Measurements from ENCODE around the gene DUOXA2.
A peak's percentile ranks its signal among the peaks of the same experiment; 100 is the strongest.

The DUOXA2 gene

GRCh38 chr15:45110256-45110820 is 3.8 kb upstream of the DUOXA2 start:
- H3K9me2 ChIP-seq (ENCODE audit: low read depth, low read length), result no peaks in the 10 kb centered on the region
- no peaks in the 10 kb centered on the region for H3F3A ChIP-seq (ENCODE audit: insufficient read depth, low read length)
- H2AFZ ChIP-seq (ENCODE audit: low read length), result no peak overlapping the region
- TF ChIP-seq EZH2 (IDR thresholded peaks at IDR 0.05; ENCODE audit: borderline replicate concordance, low read length) (no peak), CTCF (IDR thresholded peaks at IDR 0.05; ENCODE audit: low read length) (peak; percentile 33; the same call in 1 of the 2 replicates)
- H3K27me3 ChIP-seq (ENCODE audit: insufficient read depth, low read length), result 0 out of 2 replicates have a peak, but pooled peaks cover 3% of the 10 kb centered on the region
- no peaks in the 10 kb centered on the region for H3K36me3 ChIP-seq (ENCODE audit: insufficient read depth, low read length)
- H3K79me2 ChIP-seq (ENCODE audit: insufficient read depth, low read length), result no peaks in the 10 kb centered on the region
- H3K9ac ChIP-seq (ENCODE audit: low read length), result no peak overlapping the region
- H3K27ac ChIP-seq (ENCODE audit: low read depth, low read length, poor library complexity, severe bottlenecking), result no peak overlapping the region
- no peak overlapping the region for H3K4me3 ChIP-seq (ENCODE audit: low read depth, low read length, poor library complexity, severe bottlenecking)
- peaks cover 14% of the 10 kb centered on the region for H3K4me1 ChIP-seq (ENCODE audit: insufficient read depth, low read length, severe bottlenecking)
- H3K9me3 ChIP-seq (ENCODE audit: low read length), result no peaks in the 10 kb centered on the region
- no peak overlapping the region for H3K4me2 ChIP-seq (ENCODE audit: low read length)
- no peaks in the 10 kb centered on the region for H4K20me1 ChIP-seq (ENCODE audit: insufficient read depth, low read length)

- Histone ChIP-seq H3K4me2 (ENCODE audit: low read length) (no peak overlapping the region), H3K4me3 (ENCODE audit: low read depth, low read length, poor library complexity, severe bottlenecking) (no peak overlapping the region), H3K4me1 (ENCODE audit: insufficient read depth, low read length, severe bottlenecking) (peaks cover 14% of the 10 kb centered on the region), H3K9ac (ENCODE audit: low read length) (no peak overlapping the region), H3K27me3 (ENCODE audit: insufficient read depth, low read length) (0 out of 2 replicates have a peak, but pooled peaks cover 3% of the 10 kb centered on the region), H2AFZ (ENCODE audit: low read length) (no peak overlapping the region), H3K9me2 (ENCODE audit: low read depth, low read length) (no peaks in the 10 kb centered on the region), H3K36me3 (ENCODE audit: insufficient read depth, low read length) (no peaks in the 10 kb centered on the region), H3K9me3 (ENCODE audit: low read length) (no peaks in the 10 kb centered on the region), H3F3A (ENCODE audit: insufficient read depth, low read length) (no peaks in the 10 kb centered on the region), H3K27ac (ENCODE audit: low read depth, low read length, poor library complexity, severe bottlenecking) (no peak overlapping the region), H4K20me1 (ENCODE audit: insufficient read depth, low read length) (no peaks in the 10 kb centered on the region), H3K79me2 (ENCODE audit: insufficient read depth, low read length) (no peaks in the 10 kb centered on the region)
- TF ChIP-seq CTCF (IDR thresholded peaks at IDR 0.05; ENCODE audit: low read length) (no peak), EZH2 (IDR thresholded peaks at IDR 0.05; ENCODE audit: borderline replicate concordance, low read length) (no peak)
These were observed 2.6 kb upstream of the DUOXA2 start for GRCh38 chr15:45111390-45112142.

- H3K4me1 ChIP-seq (ENCODE audit: insufficient read depth, low read length, severe bottlenecking), result peaks cover 14% of the 10 kb centered on the region
- H3K9me3 ChIP-seq (ENCODE audit: low read length), result no peaks in the 10 kb centered on the region
- no peaks in the 10 kb centered on the region for H3K36me3 ChIP-seq (ENCODE audit: insufficient read depth, low read length)
- H3K9me2 ChIP-seq (ENCODE audit: low read depth, low read length), result no peaks in the 10 kb centered on the region
- no peak for TF ChIP-seq CTCF (IDR thresholded peaks at IDR 0.05; ENCODE audit: low read length)
- no peak overlapping the region for H3K9ac ChIP-seq (ENCODE audit: low read length)
- no peak overlapping the region for H3K27ac ChIP-seq (ENCODE audit: low read depth, low read length, poor library complexity, severe bottlenecking)
- H3K4me3 ChIP-seq (ENCODE audit: low read depth, low read length, poor library complexity, severe bottlenecking), result no peak overlapping the region
- no peaks in the 10 kb centered on the region for H3K79me2 ChIP-seq (ENCODE audit: insufficient read depth, low read length)
- 0 out of 2 replicates have a peak, but pooled peaks cover 3% of the 10 kb centered on the region for H3K27me3 ChIP-seq (ENCODE audit: insufficient read depth, low read length)
- no peaks in the 10 kb centered on the region for H4K20me1 ChIP-seq (ENCODE audit: insufficient read depth, low read length)
- no peak overlapping the region for H3K4me2 ChIP-seq (ENCODE audit: low read length)
- no peak overlapping the region for H2AFZ ChIP-seq (ENCODE audit: low read length)
- no peaks in the 10 kb centered on the region for H3F3A ChIP-seq (ENCODE audit: insufficient read depth, low read length)
These were observed 2.0 kb upstream of the DUOXA2 start for GRCh38 chr15:45112143-45112590.

All from OCI-LY1 (cell line).